HG02943 (cell line): ENCODE results near the gene TOP2A.
"Not testable (repeated sequence)": the region's sequence is repeated elsewhere in the genome, so short reads cannot be mapped to it uniquely, and the experiment has no call there.

ENCODE experiments used
- ATAC-seq: cut with Tn5 transposase; IDR thresholded peaks from one replicate; pipeline ENCODE4 v1.9.1; 2021; ENCODE audit warnings: mild to moderate bottlenecking, low read depth, moderate library complexity; ENCODE audit not compliant: unreplicated experiment

Gene TOP2A

GRCh38 chr17:40431231-40431602 lies 13.5 kb upstream of the TOP2A start:
- ATAC-seq: no peak

- no peak for ATAC-seq
Measured at GRCh38 chr17:40430272-40431230, 12.9 kb upstream of the TOP2A start.

- ATAC-seq: no peak
Measured at GRCh38 chr17:40427002-40427491, 9.4 kb upstream of the TOP2A start.

GRCh38 chr17:40425741-40426140 lies 8.0 kb upstream of the TOP2A start:
- ATAC-seq: no peak

GRCh38 chr17:40422990-40423633 lies 5.4 kb upstream of the TOP2A start:
- no peak for ATAC-seq

GRCh38 chr17:40419559-40420331 lies 2.0 kb upstream of the TOP2A start:
- no peak for ATAC-seq

GRCh38 chr17:40418428-40418706 lies 671 bp upstream of the TOP2A start:
- ATAC-seq: no peak

GRCh38 chr17:40417258-40417608 lies 463 bp downstream of the TOP2A start:
- no peak for ATAC-seq

GRCh38 chr17:40416671-40417070 lies 1.0 kb downstream of the TOP2A start:
- ATAC-seq: no peak

GRCh38 chr17:40415390-40415789 lies 2.3 kb downstream of the TOP2A start:
- ATAC-seq: no peak

GRCh38 chr17:40414312-40414711 lies 3.4 kb downstream of the TOP2A start:
- not testable (repeated sequence) for ATAC-seq

- no peak for ATAC-seq
Measured at GRCh38 chr17:40412880-40413279, 4.8 kb downstream of the TOP2A start.

GRCh38 chr17:40411821-40412220 lies 5.9 kb downstream of the TOP2A start:
- no peak for ATAC-seq

- no peak for ATAC-seq
Measured at GRCh38 chr17:40410082-40410481, 7.6 kb downstream of the TOP2A start.

- not testable (repeated sequence) for ATAC-seq
Measured at GRCh38 chr17:40409540-40409939, 8.2 kb downstream of the TOP2A start.

- no peak for ATAC-seq
Measured at GRCh38 chr17:40407460-40407859, 10.2 kb downstream of the TOP2A start.

- no peak for ATAC-seq
Measured at GRCh38 chr17:40404003-40404402, 13.7 kb downstream of the TOP2A start.

- no peak for ATAC-seq
Measured at GRCh38 chr17:40402668-40403067, 15.0 kb downstream of the TOP2A start.

- ATAC-seq: no peak
Measured at GRCh38 chr17:40399185-40399584, 18.5 kb downstream of the TOP2A start.

GRCh38 chr17:40386555-40386954 lies 31.1 kb downstream of the TOP2A start:
- ATAC-seq: not testable (repeated sequence)

GRCh38 chr17:40382251-40382650 lies 35.4 kb downstream of the TOP2A start:
- ATAC-seq: no peak
